Amygdala (tissue), 56 donors: Measurements from ENCODE around the gene CTSE.
"Not testable (repeated sequence)": the region's sequence is repeated elsewhere in the genome, so short reads cannot be mapped to it uniquely, and the experiment has no call there.

Experiments used
- DNase-seq, 56 donors: peaks; one replicate each; lab custom pipeline; 2025; lab: John Stamatoyannopoulos, UW

The CTSE gene

GRCh38 chr1:206023695-206024094 lies at the start of gene CTSE:
Gene CTSE, minus strand, starts transcription at chr1:206023895. Its CDS starts 104 bp downstream, at chr1:206023791.
- DNase-seq, result no peak

DNA sequence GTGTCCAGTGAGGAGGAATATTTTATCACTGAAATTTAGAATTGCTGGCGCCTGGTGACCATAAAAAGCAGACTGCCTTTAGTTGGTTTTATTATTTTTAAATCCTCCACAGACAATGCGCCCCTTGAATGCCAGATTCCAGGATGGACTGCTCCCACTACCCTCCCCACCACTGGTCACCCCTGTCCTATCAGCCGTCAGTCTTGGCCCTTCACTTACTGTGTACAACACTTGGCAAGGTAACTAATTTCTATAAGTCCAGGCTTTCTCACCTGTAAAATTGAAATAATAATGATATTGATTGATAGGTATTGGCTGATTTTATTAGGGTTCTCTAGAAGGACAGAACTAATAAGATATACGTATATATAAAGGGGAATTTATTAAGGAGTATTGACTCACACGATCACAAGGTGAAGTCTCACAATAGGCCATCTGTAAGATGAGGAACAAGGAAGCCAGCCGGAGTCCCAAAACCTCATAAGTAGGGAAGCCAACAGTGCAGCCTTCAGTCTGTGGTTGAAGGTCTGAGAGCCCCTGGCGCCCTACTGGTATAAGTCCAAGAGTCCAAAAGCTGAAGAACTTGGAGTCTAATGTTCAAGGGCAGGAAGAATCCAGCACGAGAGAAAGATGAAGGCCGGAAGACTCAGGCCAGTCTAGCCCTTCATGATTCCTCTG lies 47.1 kb upstream of the CTSE start:
- DNase-seq, result no peak

GRCh38 chr1:206068314-206068713 lies 44.6 kb upstream of the CTSE start:
- DNase-seq, result no peak

GRCh38 chr1:206067486-206068227 lies 44.0 kb upstream of the CTSE start:
- DNase-seq, result no peak

DNA sequence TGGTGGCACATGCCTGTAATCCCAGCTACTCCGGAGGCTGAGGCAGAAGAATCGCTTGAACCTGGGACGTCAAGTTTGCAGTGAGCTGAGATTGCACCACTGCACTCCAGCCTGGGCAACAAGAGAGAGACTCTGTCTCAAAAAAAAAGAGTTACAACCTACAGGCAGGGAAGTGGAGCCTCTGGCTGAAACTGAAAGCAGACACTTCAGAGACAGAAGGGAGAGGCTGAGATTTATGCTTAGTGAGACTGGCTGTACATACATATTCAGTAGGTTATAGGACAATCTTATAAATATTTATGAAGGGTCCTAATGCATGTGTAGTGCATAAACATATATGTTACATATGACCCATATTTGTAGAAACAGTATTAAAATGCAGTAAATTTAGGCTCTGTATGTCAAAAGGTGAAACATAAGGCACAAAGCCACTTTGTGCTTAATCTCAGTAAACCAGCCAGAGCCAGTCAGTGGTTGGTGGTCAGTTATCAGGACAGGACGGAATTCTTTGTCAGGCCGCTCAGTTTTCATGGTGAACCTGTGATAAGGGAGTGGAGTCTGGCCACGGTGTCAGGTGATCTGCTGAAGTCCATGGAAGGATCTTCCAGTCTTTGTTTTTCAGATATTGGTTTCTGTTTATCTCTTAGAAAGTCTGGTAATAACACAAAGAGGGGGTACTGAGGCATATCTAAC lies 42.9 kb upstream of the CTSE start:
- peak in 1 of 56 donors; percentile 13 for DNase-seq

DNA sequence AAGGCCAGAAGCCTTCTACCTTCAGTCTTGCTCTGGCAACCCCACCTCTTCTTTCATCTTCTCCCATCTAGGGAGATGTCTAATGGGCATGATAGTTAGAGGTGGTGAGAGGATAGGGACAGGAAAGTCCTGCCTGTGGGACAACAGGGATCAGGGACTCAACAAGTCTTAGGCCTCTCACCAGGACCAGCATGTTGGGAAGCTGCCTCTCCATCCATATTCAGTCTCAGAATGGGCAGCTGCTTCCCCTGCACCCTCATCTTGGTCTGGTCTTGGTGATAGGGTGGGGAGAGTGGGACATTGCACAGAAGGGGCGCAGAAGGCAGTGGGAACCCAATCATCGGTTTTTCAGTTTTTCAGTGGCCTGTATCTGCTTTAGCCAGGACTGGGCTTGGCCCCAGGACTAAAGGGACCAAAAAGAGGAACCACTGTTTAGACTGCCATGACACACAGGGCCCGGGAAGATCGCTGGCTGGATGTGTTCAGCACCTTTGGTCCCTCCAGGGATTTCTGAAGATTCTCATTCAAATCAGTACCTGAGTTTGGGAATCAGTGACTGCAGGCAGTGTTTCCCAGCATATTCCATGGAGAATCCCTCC lies 42.0 kb upstream of the CTSE start:
- no peak for DNase-seq

GRCh38 chr1:206064501-206064900 lies 40.8 kb upstream of the CTSE start:
- not testable (repeated sequence) for DNase-seq

DNA sequence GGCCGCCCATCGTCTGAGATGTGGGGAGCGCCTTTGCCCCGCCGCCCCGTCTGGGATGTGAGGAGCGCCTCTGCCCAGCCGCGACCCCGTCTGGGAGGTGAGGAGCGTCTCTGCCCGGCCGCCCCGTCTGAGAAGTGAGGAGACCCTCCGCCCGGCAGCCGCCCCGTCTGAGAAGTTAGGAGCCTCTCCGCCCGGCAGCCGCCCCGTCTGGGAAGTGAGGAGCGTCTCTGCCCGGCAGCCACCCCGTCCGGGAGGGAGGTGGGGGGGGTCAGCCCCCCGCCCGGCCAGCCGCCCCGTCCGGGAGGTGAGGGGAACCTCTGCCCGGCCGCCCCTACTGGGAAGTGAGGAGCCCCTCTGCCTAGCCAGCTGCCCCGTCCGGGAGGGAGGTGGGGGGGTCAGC lies 40.3 kb upstream of the CTSE start:
- DNase-seq, result not testable (repeated sequence)

DNA sequence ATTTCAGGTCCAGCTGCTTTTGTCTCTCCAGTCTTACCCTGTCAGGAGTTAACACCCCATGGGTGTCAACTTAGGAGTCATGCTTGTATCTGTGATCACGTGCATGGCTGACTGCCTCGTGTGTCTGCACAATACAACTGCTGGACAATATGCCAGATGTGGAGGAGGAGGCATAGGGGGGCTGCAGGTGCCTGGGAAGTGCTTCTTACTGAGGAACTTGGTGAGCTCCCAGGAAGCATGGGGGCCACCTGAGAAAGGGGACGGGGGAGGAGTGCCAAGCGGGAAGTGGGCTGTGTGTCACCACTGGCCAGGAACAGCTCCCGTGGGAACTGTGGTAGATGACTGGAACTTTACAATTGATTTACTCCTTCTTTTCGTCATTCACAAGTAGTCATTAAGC lies 38.8 kb upstream of the CTSE start:
- no peak for DNase-seq

DNA sequence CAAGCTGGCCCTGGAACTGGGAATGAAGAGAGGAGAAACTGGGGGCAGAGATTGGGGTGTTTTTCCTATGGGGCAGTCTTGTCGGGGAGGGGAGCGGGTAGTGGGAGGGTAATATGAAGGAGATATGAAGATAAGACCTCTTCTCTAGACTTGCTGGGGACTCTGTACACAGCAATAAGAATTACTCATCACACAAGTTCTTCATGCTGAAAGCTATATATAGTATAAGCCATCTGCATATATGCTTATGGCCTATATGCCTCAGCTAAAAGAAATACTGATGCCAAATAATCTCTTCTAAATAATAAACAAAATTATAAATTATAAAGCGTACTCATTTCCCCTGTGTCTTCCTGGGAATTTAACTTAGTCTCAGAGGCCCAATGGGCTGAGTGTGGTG lies 37.1 kb upstream of the CTSE start:
- no peak for DNase-seq

DNA sequence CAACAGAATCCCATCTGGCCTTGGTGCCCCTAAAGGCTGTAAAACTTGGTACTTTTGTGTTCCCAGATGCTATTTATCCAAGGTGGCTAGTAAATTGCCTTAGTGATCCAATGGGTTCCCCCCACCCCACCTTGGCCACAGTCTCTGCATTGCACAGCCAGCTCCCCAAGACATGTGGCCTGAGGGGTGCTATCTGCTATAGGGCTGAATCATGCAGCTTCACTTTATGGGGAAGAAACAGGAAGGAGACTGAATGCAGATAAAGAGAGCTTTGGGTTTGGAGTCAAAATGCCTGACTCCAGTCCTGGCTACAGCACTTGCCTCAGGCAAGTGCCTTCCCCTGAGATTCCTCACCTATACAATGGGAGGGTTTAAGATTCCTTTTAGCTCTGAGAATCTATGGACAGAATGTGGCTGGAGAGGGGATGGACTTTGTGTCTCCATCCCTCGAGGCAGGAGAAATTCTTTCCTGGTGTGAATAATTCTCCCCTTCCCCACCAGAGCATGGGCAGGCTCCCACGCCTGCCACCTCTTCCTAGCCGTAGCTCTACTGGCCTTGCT lies 35.7 kb upstream of the CTSE start:
- DNase-seq, result no peak

DNA sequence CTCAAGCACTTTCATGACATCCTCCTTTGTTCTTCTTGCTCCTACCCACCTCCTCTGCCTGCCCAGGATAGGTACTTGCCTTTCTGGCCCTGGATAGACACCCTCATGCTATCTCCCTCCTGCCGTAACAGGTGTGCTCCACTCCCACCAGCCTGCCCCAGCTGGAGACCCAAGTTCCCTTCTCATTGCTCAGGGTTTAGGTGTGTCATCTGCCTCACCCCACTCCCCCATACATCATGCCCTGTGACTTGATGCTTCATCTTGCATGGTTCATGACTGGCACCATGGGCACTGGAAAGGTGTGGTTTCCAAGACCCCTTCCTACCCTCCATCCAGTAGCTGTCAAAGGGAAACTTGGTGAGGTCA lies 35.2 kb upstream of the CTSE start:
- DNase-seq, result no peak

DNA sequence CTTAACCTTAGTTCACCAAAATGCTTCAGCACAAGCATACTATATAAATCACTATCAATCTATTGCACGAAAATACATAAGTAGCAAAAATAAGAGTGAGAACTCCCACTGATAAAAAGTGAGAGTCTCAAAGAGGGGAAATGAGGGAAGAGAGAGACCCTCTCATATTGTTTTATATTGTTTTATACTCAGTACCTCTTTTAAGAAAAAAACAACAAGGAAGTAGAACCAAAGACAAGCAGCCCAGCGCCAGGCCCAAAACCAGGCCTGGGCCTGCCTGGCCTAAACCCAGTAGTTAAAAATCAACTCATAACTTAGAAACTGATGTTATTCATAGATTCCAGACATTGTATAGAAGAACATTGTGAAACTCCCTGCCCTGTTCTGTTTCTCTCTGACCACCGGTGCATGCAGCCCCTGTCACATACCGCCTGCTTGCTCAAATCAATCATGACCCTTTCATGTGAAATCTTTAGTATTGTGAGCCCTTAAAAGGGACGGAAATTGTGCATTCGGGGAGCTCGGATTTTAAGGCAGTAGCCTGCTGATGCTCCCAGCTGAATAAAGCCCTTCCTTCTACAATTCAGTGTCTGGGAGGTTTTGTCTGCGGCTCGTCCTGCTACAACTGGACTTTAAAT lies 34.7 kb upstream of the CTSE start:
- not testable (repeated sequence) for DNase-seq

GRCh38 chr1:206055639-206056323 lies 32.1 kb upstream of the CTSE start:
- not testable (repeated sequence) for DNase-seq

DNA sequence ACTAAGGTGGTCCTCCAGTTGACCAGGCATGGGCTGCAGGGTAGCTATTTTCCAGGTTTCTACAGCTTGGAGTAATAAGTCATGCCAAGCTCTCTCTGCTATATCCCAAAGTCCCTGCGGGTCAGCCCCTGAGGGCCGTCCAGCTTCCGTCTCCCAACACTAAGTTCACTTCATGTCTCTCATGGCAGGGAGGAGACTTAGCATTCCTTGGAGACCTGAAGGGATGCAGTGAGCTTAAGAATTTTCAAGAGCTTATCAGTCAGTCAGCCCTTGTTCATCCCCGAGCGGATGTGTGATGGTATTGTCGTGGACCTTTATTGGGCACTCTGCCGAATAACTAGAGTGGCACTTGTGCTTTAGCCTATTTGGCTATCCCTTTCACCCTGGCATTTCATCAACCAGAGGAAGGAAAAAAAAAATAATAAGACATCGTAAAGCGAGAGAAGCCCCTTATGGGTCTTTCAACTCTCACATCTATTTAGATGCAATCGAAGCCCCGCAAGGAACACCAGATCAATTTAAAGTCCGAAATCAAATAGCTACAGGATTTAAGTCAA lies 31.5 kb upstream of the CTSE start:
- DNase-seq, result not testable (repeated sequence)

GRCh38 chr1:206053616-206054015 lies 29.9 kb upstream of the CTSE start:
- DNase-seq, result not testable (repeated sequence)

- DNase-seq, result not testable (repeated sequence)
Measured at GRCh38 chr1:206052919-206053610, 29.4 kb upstream of the CTSE start, which contains the start of gene RHEX. Gene RHEX, plus strand, starts transcription at chr1:206053173. Its CDS starts 44,656 bp downstream, at chr1:206097829.

DNA sequence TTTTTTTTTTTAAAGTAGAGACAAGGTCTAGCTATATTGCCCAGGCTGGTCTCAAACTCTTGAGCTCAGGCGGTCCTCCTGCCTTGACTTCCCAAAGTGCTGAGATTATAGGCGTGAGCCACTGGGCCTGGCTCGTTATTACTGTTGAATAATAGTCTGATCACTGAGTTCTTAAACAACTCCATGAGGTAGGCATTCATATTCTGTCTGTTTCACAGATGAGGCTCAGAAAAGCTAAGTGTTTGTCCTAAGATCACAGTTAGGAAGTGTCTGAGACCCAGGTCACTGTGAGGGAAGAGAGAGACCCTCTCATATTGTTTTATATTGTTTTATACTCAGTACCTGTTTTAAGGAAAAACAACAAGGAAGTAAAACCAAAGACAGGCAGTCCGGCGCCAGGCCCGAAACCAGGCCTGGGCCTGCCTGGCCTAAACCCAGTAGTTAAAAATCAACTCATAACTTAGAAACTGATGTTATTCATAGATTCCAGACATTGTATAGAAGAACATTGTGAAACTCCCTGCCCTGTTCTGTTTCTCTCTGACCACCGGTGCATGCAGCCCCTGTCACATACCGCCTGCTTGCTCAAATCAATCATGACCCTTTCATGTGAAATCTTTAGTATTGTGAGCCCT lies 28.7 kb upstream of the CTSE start:
- DNase-seq, result not testable (repeated sequence)
